ENCODE data around the gene STK38.
A peak's percentile ranks its signal among the peaks of the same experiment; 100 is the strongest.

Gene STK38

GRCh38 chr6:36546308-36546919 is 865 bp downstream of the STK38 start:
- no peaks in the 10 kb centered on the region for H3K9me3 ChIP-seq (ENCODE audit: insufficient read depth, low read length)
- H4K20me1 ChIP-seq (ENCODE audit: insufficient read depth, low read length), result no peaks in the 10 kb centered on the region
- H3K36me3 ChIP-seq (replicated peaks; ENCODE audit: low read depth, low read length), result no peaks in the 10 kb centered on the region
- H3K4me1 ChIP-seq (ENCODE audit: low read length), result peaks cover 22% of the 10 kb centered on the region
- no peak overlapping the region for H3K27ac ChIP-seq (ENCODE audit: low read length)
- H3K27me3 ChIP-seq (ENCODE audit: low read depth, low read length), result no peaks in the 10 kb centered on the region
- TF ChIP-seq EZH2phosphoT487 (IDR thresholded peaks at IDR 0.05; ENCODE audit: low read depth), result no peak
- TF ChIP-seq, protein P1, sequence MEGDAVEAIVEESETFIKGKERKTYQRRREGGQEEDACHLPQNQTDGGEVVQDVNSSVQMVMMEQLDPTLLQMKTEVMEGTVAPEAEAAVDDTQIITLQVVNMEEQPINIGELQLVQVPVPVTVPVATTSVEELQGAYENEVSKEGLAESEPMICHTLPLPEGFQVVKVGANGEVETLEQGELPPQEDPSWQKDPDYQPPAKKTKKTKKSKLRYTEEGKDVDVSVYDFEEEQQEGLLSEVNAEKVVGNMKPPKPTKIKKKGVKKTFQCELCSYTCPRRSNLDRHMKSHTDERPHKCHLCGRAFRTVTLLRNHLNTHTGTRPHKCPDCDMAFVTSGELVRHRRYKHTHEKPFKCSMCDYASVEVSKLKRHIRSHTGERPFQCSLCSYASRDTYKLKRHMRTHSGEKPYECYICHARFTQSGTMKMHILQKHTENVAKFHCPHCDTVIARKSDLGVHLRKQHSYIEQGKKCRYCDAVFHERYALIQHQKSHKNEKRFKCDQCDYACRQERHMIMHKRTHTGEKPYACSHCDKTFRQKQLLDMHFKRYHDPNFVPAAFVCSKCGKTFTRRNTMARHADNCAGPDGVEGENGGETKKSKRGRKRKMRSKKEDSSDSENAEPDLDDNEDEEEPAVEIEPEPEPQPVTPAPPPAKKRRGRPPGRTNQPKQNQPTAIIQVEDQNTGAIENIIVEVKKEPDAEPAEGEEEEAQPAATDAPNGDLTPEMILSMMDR (IDR thresholded peaks at IDR 0.05; ENCODE audit: low read depth, low read length), result no peak
- H3K9ac ChIP-seq (ENCODE audit: low read length), result peak overlapping the region; percentile 92
- H2AFZ ChIP-seq (ENCODE audit: low read depth, low read length), result peak overlapping the region; percentile 96; the same call in 1 of the 2 replicates
- peak overlapping the region; percentile 84 for H3K4me3 ChIP-seq (ENCODE audit: low read length)
- H3K79me2 ChIP-seq (ENCODE audit: low read length), result peaks cover 17% of the 10 kb centered on the region
- peak overlapping the region; percentile 91 for H3K4me2 ChIP-seq (ENCODE audit: low read length)

GRCh38 chr6:36545767-36546307 is 1.4 kb downstream of the STK38 start:
- H3K27ac ChIP-seq (ENCODE audit: low read length), result no peak overlapping the region
- TF ChIP-seq, protein P1 (IDR thresholded peaks at IDR 0.05; ENCODE audit: low read depth, low read length), result no peak
- TF ChIP-seq EZH2phosphoT487 (IDR thresholded peaks at IDR 0.05; ENCODE audit: low read depth), result no peak
- peaks cover 17% of the 10 kb centered on the region for H3K79me2 ChIP-seq (ENCODE audit: low read length)

DNA sequence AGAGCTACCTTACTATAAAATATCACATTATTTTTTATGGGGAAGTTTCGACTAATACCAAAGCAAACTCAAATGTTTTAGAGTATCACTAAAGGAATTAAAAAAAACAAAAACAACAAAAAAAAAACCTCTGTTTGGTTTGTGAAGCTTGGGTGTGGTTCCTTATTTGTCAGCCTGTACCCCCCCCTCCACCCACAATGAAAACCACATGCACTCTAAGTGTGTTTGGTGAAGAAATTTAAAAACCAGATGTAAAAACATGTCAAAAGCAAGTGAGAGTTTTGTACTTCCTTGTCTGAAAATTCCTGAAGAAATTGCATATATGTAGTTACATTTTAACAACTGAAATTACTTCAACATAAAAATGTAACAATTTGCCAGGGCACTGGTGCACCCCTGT is 3.1 kb downstream of the STK38 start:
- no peaks in the 10 kb centered on the region for H3K27me3 ChIP-seq (ENCODE audit: low read depth, low read length)
- no peak overlapping the region for H3K4me2 ChIP-seq (ENCODE audit: low read length)
- H2AFZ ChIP-seq (ENCODE audit: low read depth, low read length), result no peak overlapping the region
- TF ChIP-seq, protein P1 (IDR thresholded peaks at IDR 0.05; ENCODE audit: low read depth, low read length), result no peak
- no peak for TF ChIP-seq EZH2phosphoT487 (IDR thresholded peaks at IDR 0.05; ENCODE audit: low read depth)
- H3K9me3 ChIP-seq (ENCODE audit: insufficient read depth, low read length), result no peaks in the 10 kb centered on the region
- no peak overlapping the region for H3K27ac ChIP-seq (ENCODE audit: low read length)
- H3K4me3 ChIP-seq (ENCODE audit: low read length), result no peak overlapping the region
- no peak overlapping the region for H3K9ac ChIP-seq (ENCODE audit: low read length)
- H3K4me1 ChIP-seq (ENCODE audit: low read length), result peaks cover 17% of the 10 kb centered on the region
- no peaks in the 10 kb centered on the region for H4K20me1 ChIP-seq (ENCODE audit: insufficient read depth, low read length)
- peaks cover 17% of the 10 kb centered on the region for H3K79me2 ChIP-seq (ENCODE audit: low read length)
- peaks cover 9% of the 10 kb centered on the region for H3K36me3 ChIP-seq (replicated peaks; ENCODE audit: low read depth, low read length)

More at GRCh38 chr6:36545767-36546307, 1.4 kb downstream of the STK38 start:
- Histone ChIP-seq H3K4me1 (ENCODE audit: low read length) (peaks cover 22% of the 10 kb centered on the region), H3K36me3 (replicated peaks; ENCODE audit: low read depth, low read length) (no peaks in the 10 kb centered on the region), H3K9ac (ENCODE audit: low read length) (peak overlapping the region; percentile 92), H3K27me3 (ENCODE audit: low read depth, low read length) (no peaks in the 10 kb centered on the region), H3K9me3 (ENCODE audit: insufficient read depth, low read length) (no peaks in the 10 kb centered on the region), H4K20me1 (ENCODE audit: insufficient read depth, low read length) (no peaks in the 10 kb centered on the region), H3K4me2 (ENCODE audit: low read length) (peak overlapping the region; percentile 91), H3K4me3 (ENCODE audit: low read length) (peak overlapping the region; percentile 84), H2AFZ (ENCODE audit: low read depth, low read length) (no peak overlapping the region)

DNA sequence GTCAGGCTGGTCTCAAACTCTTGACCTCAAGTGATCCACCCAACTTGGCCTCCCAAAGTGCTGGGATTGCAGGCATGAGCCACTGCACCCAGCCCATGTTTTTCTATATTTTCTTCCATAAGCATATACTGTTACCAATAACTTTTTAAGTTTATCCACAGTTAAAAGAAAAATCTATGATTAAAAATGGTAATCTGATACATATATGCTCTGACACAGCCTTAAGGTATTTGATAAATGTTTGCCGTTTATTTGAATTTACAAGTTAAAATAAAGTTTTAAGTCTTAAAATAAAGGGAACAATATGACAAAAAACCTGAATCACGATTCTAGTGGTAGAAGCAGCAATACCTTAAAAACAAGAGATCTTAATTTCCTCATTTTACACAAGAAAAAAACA is 5.2 kb downstream of the STK38 start:
- H4K20me1 ChIP-seq (ENCODE audit: insufficient read depth, low read length), result no peaks in the 10 kb centered on the region

More for the DNA sequence above, 5.2 kb downstream of the STK38 start:
- Histone ChIP-seq H3K9ac (ENCODE audit: low read length) (no peak overlapping the region), H3K36me3 (replicated peaks; ENCODE audit: low read depth, low read length) (peaks cover 15% of the 10 kb centered on the region), H2AFZ (ENCODE audit: low read depth, low read length) (no peak overlapping the region), H3K4me2 (ENCODE audit: low read length) (no peak overlapping the region), H3K79me2 (ENCODE audit: low read length) (peaks cover 16% of the 10 kb centered on the region), H3K9me3 (ENCODE audit: insufficient read depth, low read length) (no peaks in the 10 kb centered on the region), H3K4me3 (ENCODE audit: low read length) (no peak overlapping the region), H3K27me3 (ENCODE audit: low read depth, low read length) (no peaks in the 10 kb centered on the region), H3K27ac (ENCODE audit: low read length) (no peak overlapping the region), H3K4me1 (ENCODE audit: low read length) (peaks cover 8% of the 10 kb centered on the region)
- TF ChIP-seq EZH2phosphoT487 (IDR thresholded peaks at IDR 0.05; ENCODE audit: low read depth), result no peak
- TF ChIP-seq, protein P1 (IDR thresholded peaks at IDR 0.05; ENCODE audit: low read depth, low read length), result no peak

Measured in OCI-LY3 (cell line).